Measurements from ENCODE around the gene TPRG1L. TPM values are rescaled to one million over a fixed set of nuclear protein-coding genes. Genes with fewer than 3 reads are reported as not detected.

The TPRG1L gene
- total RNA-seq, 3 donors from 2014 or later, result 70.4 to 96.0 (median 76.1) TPM

DNA sequence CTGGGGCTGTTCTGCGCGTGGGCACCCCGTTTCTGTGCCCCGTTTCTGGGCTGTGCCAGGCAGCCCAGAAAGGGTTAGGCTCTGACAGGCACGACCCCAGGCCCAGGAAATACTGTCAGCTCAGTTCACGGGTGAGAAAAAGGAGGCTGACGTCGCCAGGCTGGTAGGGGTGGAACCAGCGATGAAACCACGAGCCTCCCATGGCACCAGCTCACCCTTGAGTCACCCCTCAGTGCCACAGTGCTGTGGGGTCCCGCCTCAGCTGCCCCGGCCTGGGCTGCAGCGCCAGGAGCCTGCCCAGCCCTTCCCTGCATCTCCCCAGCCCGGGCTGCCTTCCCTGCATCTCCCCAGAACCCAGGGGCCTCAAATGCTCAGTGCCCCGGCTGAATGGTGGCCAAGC is 25.0 kb upstream of the TPRG1L start:
- intact Hi-C loops (cut with DNase I, micrococcal nuclease), result no loop called here
- ATAC-seq, result no peak
- TF ChIP-seq, protein P1, sequence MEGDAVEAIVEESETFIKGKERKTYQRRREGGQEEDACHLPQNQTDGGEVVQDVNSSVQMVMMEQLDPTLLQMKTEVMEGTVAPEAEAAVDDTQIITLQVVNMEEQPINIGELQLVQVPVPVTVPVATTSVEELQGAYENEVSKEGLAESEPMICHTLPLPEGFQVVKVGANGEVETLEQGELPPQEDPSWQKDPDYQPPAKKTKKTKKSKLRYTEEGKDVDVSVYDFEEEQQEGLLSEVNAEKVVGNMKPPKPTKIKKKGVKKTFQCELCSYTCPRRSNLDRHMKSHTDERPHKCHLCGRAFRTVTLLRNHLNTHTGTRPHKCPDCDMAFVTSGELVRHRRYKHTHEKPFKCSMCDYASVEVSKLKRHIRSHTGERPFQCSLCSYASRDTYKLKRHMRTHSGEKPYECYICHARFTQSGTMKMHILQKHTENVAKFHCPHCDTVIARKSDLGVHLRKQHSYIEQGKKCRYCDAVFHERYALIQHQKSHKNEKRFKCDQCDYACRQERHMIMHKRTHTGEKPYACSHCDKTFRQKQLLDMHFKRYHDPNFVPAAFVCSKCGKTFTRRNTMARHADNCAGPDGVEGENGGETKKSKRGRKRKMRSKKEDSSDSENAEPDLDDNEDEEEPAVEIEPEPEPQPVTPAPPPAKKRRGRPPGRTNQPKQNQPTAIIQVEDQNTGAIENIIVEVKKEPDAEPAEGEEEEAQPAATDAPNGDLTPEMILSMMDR (IDR thresholded peaks at IDR 0.05), result no peak

DNA sequence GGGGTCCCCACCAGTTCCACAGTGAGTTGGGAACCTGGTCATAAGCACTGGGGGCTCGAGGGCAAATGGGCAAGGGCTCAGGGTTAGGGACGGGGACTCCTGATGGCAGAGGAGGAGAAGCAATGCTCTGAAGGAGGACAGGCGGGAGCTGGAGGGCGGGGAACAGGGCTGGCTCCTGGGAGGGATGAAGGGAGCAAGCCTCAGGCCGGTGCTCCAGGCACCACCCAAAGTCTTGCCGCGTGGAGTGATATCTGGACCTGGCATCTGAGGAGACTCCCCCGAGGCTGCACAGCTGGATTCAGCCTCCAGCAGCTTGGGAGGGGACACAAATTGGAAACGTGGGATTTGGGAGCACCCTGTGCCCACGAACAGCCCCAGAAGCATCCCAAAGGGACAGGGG is 24.5 kb upstream of the TPRG1L start:
- Histone ChIP-seq H3K4me1 (ENCODE audit: low read depth) (peaks cover 7% of the 10 kb centered on the region), H3K9me3 (no peaks in the 10 kb centered on the region), H3K36me3 (ENCODE audit: low read depth) (no peaks in the 10 kb centered on the region), H3K4me3 (no peak overlapping the region)
- intact Hi-C loops (cut with DNase I, micrococcal nuclease), result no loop called here
- DNase-seq (no peak), ATAC-seq (no peak)
- TF ChIP-seq, protein P1 (IDR thresholded peaks at IDR 0.05), result no peak

More for the DNA sequence above, 25.0 kb upstream of the TPRG1L start:
- Histone ChIP-seq H3K4me3 (no peak overlapping the region), H3K9me3 (no peaks in the 10 kb centered on the region), H3K36me3 (ENCODE audit: low read depth) (no peaks in the 10 kb centered on the region), H3K4me1 (ENCODE audit: low read depth) (peaks cover 7% of the 10 kb centered on the region)
- DNase-seq, result no peak

DNA sequence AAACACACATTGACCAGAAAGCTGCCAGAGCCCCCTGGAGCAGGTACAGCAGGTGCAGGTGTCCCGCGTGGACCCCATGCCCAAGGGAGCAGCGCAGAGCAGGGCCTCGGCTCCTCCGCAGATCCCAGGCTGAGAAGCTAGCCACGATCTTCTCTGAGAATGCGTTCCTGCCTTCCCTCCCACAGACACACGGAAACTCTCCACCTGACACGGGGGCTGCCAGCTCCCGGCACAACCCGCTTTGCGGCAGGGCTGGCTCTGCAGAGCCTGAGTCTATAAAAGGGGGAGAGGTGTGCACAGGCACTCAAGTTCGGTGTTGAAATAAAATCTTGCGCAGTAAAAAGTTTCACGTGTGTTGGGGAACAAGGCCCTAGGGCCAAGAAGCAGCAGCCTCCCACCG is 23.1 kb upstream of the TPRG1L start:
- H3K9me3 ChIP-seq, result no peaks in the 10 kb centered on the region
- peaks cover 7% of the 10 kb centered on the region for H3K4me1 ChIP-seq (ENCODE audit: low read depth)
- intact Hi-C loops (cut with DNase I, micrococcal nuclease), result no loop called here
- H3K36me3 ChIP-seq (ENCODE audit: low read depth), result no peaks in the 10 kb centered on the region
- no peak overlapping the region for H3K4me3 ChIP-seq
- DNase-seq, result no peak
- no peak for ATAC-seq
- TF ChIP-seq, protein P1 (IDR thresholded peaks at IDR 0.05), result no peak

DNA sequence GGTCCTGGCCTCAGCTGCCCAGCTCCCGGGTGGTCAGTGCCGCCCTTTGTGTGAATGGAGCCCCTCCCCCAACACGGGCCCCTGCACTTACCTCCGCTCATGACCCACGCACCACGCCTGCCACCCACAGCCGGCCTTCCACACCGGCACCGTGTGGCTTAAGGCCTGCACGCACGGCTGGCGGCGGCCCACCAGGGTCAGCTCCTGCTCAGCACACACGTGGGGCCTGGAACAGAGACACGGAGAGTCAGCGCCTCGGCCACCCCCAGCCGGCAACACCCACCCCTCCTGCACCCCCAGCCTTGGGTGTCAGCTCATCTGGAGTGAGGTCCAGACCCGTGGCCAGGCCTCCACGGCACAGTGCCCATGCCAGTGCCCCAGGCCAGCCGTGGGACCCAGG is 22.4 kb upstream of the TPRG1L start:
- ATAC-seq (no peak), DNase-seq (no peak)
- Histone ChIP-seq H3K4me3 (no peak overlapping the region), H3K36me3 (ENCODE audit: low read depth) (no peaks in the 10 kb centered on the region), H3K9me3 (no peaks in the 10 kb centered on the region), H3K4me1 (ENCODE audit: low read depth) (peaks cover 6% of the 10 kb centered on the region)
- intact Hi-C loops (cut with DNase I, micrococcal nuclease), result no loop called here
- TF ChIP-seq, protein P1 (IDR thresholded peaks at IDR 0.05), result no peak

DNA sequence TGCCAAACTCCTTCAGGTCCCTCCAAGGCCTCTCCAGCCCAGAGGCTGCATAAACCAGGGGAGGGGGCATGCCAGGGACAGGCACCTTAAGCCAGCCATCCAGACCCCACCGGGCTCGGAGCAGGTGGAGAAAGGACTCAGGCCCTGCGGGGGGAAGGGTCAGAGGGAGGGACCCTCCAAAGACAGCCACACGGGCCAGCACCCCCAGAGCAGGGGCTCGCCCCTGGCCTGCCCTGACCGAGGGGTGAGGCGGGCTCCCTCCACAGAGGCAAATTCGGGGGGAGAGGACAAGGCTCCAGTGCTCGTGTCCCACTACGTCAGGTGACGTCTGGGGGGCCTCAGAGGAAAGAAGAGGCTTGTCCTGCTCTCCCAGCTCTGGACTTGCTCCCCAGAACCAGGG is 21.7 kb upstream of the TPRG1L start:
- H3K4me1 ChIP-seq (ENCODE audit: low read depth), result no peaks in the 10 kb centered on the region
- no peak for DNase-seq
- ATAC-seq, result no peak

More for the DNA sequence above, 21.7 kb upstream of the TPRG1L start:
- Histone ChIP-seq H3K9me3 (no peaks in the 10 kb centered on the region), H3K4me3 (no peak overlapping the region), H3K36me3 (ENCODE audit: low read depth) (no peaks in the 10 kb centered on the region)
- TF ChIP-seq, protein P1 (IDR thresholded peaks at IDR 0.05), result no peak
- intact Hi-C loops (cut with DNase I, micrococcal nuclease), result no loop called here
